Adipose tissue (tissue), 3 donors: Measurements from ENCODE around the gene THSD7B. TPM values are rescaled to one million over a fixed set of nuclear protein-coding genes. Genes with fewer than 3 reads are reported as not detected.

ENCODE experiments used
- H3K27ac ChIP-seq: one replicate; pipeline ENCODE4 v1.5.1; 2013; ENCODE audit warnings: low read depth, low read length
- WGBS, 3 donors: extraction: QIAGEN DNeasy Blood & Tissue Kit; methylation state at CpG; one replicate each; pipeline ENCODE4 v1.1.7; 2013; 5-methylcytosine and 5-hydroxymethylcytosine counted together
- polyA plus RNA-seq, 3 donors: library from polyadenylated mRNA; stranded (reverse); fragments of 200-250 nt; gene quantifications; one replicate each; pipeline ENCODE4 v1.2.3, GENCODE V29; 2013
- donor health status: healthy with polysubstance abuse.
- donor health status: Bipolar disorder and iron deficiency.
- donor health status: healthy.

THSD7B gene
- polyA plus RNA-seq, 3 donors, result 0.17 to 0.79 (median 0.34) TPM

- no peak overlapping the region for H3K27ac ChIP-seq
Observed at GRCh38 chr2:136798766-136799165, 33.4 kb downstream of the THSD7B start.

GRCh38 chr2:136801661-136802060 lies 36.3 kb downstream of the THSD7B start:
- 73 to 81% (median 79%) methylated on average over 4 of the region's 4 CpGs for WGBS, 3 donors
- no peak overlapping the region for H3K27ac ChIP-seq

- H3K27ac ChIP-seq, result no peak overlapping the region
- WGBS, 3 donors, result 30 to 37% (median 35%) methylated on average over 4 of the region's 4 CpGs
Observed at GRCh38 chr2:136809998-136810397, 44.7 kb downstream of the THSD7B start.

- no peak overlapping the region for H3K27ac ChIP-seq
- 48 to 81% (median 74%) methylated on average over 4 of the region's 4 CpGs for WGBS, 3 donors
Observed at GRCh38 chr2:136818839-136819238, 53.5 kb downstream of the THSD7B start.

GRCh38 chr2:136823291-136823690 lies 57.9 kb downstream of the THSD7B start:
- H3K27ac ChIP-seq, result no peak overlapping the region
- 71 to 80% (median 73%) methylated on average over 7 of the region's 7 CpGs for WGBS, 3 donors

- H3K27ac ChIP-seq, result no peak overlapping the region
- WGBS, 3 donors, result 71 to 95% (median 90%) methylated on average over 1 of the region's 1 CpG
Observed at GRCh38 chr2:136828162-136828561, 62.8 kb downstream of the THSD7B start.

GRCh38 chr2:136828774-136829173 lies 63.4 kb downstream of the THSD7B start:
- 37 to 82% (median 40%) methylated on average over 1 of the region's 1 CpG for WGBS, 3 donors

GRCh38 chr2:136844546-136844945 lies 79.2 kb downstream of the THSD7B start:
- WGBS, 3 donors, result 32 to 67% (median 57%) methylated on average over 1 of the region's 1 CpG
- no peak overlapping the region for H3K27ac ChIP-seq

More at GRCh38 chr2:136828774-136829173, 63.4 kb downstream of the THSD7B start:
- H3K27ac ChIP-seq, result no peak overlapping the region

GRCh38 chr2:136858656-136859055 lies 93.3 kb downstream of the THSD7B start:
- 46 to 52% (median 47%) methylated on average over 7 of the region's 7 CpGs for WGBS, 3 donors
- H3K27ac ChIP-seq, result no peak overlapping the region

- WGBS, 3 donors, result 62 to 75% (median 75%) methylated on average over 2 of the region's 2 CpGs
- no peak overlapping the region for H3K27ac ChIP-seq
Observed at GRCh38 chr2:136860443-136860958, 95.2 kb downstream of the THSD7B start.

- WGBS, 3 donors, result 64 to 69% (median 67%) methylated on average over 6 of the region's 6 CpGs
Observed at GRCh38 chr2:136863468-136863867, 98.1 kb downstream of the THSD7B start.

GRCh38 chr2:136863874-136864273 lies 98.5 kb downstream of the THSD7B start:
- no peak overlapping the region for H3K27ac ChIP-seq
- WGBS, 3 donors, result 17 to 36% (median 24%) methylated on average over 4 of the region's 4 CpGs

More at GRCh38 chr2:136863468-136863867, 98.1 kb downstream of the THSD7B start:
- H3K27ac ChIP-seq, result no peak overlapping the region

GRCh38 chr2:136871424-136871823 lies 106.1 kb downstream of the THSD7B start:
- H3K27ac ChIP-seq, result no peak overlapping the region
- 93 to 94% (median 94%) methylated on average over 1 of the region's 1 CpG for WGBS, 3 donors

- 53 to 67% (median 59%) methylated on average over 6 of the region's 6 CpGs for WGBS, 3 donors
- no peak overlapping the region for H3K27ac ChIP-seq
Observed at GRCh38 chr2:136874258-136874657, 108.9 kb downstream of the THSD7B start.

- WGBS, 3 donors, result 66 to 70% (median 69%) methylated on average over 1 of the region's 1 CpG
- H3K27ac ChIP-seq, result no peak overlapping the region
Observed at GRCh38 chr2:136891100-136891499, 125.8 kb downstream of the THSD7B start.

- 67 to 86% (median 78%) methylated on average over 2 of the region's 2 CpGs for WGBS, 3 donors
- no peak overlapping the region for H3K27ac ChIP-seq
Observed at GRCh38 chr2:136894007-136894634, 128.8 kb downstream of the THSD7B start.

- WGBS, 3 donors, result 35 to 67% (median 60%) methylated on average over 4 of the region's 4 CpGs
- H3K27ac ChIP-seq, result no peak overlapping the region
Observed at GRCh38 chr2:136901732-136902131, 136.4 kb downstream of the THSD7B start.

GRCh38 chr2:136905779-136906178 lies 140.4 kb downstream of the THSD7B start:
- WGBS, 3 donors, result 45 to 81% (median 59%) methylated on average over 2 of the region's 2 CpGs
- H3K27ac ChIP-seq, result no peak overlapping the region

GRCh38 chr2:136909777-136910176 lies 144.4 kb downstream of the THSD7B start:
- 19 to 26% (median 25%) methylated on average over 1 of the region's 1 CpG for WGBS, 3 donors
- no peak overlapping the region for H3K27ac ChIP-seq

- WGBS, 3 donors, result 41 to 78% (median 63%) methylated on average over 2 of the region's 2 CpGs
- no peak overlapping the region for H3K27ac ChIP-seq
Observed at GRCh38 chr2:136916131-136916530, 150.8 kb downstream of the THSD7B start.
